Stimulated activated CD8-positive, alpha-beta memory T cell treated with anti-CD3 and anti-CD28 coated beads, Interleukin-15, amount 100 ng/mL, for 1 hour (primary cell): ENCODE measurements around the gene NR1H2.
A peak's percentile ranks its signal among the peaks of the same experiment; 100 is the strongest.

Source experiments
- DNase-seq: peaks from one replicate; pipeline ENCODE4 v3.0.0-alpha.2; 2020; ENCODE audit warnings: low read depth

The NR1H2 gene

GRCh38 chr19:50422397-50423278 lies 46.4 kb downstream of the NR1H2 start:
- no peak for DNase-seq

- DNase-seq = no peak
Observed at GRCh38 chr19:50423279-50424113, 47.2 kb downstream of the NR1H2 start.

GRCh38 chr19:50425581-50425980 lies 49.3 kb downstream of the NR1H2 start:
- DNase-seq = no peak

- no peak for DNase-seq
Observed at GRCh38 chr19:50427318-50427925, 51.2 kb downstream of the NR1H2 start.

- no peak for DNase-seq
Observed at GRCh38 chr19:50427997-50428425, 51.8 kb downstream of the NR1H2 start.

GRCh38 chr19:50428772-50429463 lies 52.7 kb downstream of the NR1H2 start:
- no peak for DNase-seq

GRCh38 chr19:50430888-50431342 lies 54.7 kb downstream of the NR1H2 start:
- no peak for DNase-seq

GRCh38 chr19:50431343-50432220 lies 55.3 kb downstream of the NR1H2 start:
- peak; percentile 90 for DNase-seq

GRCh38 chr19:50432221-50433028 lies 56.2 kb downstream of the NR1H2 start, which contains the start of gene MYBPC2:
Gene MYBPC2 (plus strand): TSS chr19:50432892. CDS start chr19:50432954, 62 bp downstream.
- DNase-seq = no peak
